IMR-90 (cell line): Measurements from ENCODE around the gene MEF2C. TPM values are rescaled to one million over a fixed set of nuclear protein-coding genes. Genes with fewer than 3 reads are reported as not detected.

ENCODE experiments used
- ATAC-seq: fragments of 200-7000 bp; cut with Tn5 transposase; 2 replicates; pipeline ENCODE4 v1.9.1; 2020; ENCODE audit warnings: low read depth, mild to moderate bottlenecking, moderate library complexity
- BruUV-seq: library from RNA; stranded (reverse); fragments of 400-500 nt; replicated peaks from 2 replicates; lab custom pipeline; 2021; lab: Mats Ljungman, UMichigan
- CTCF ChIA-PET: fragments of 300-600 bp; formaldehyde crosslinking; extraction: SDS; loops from one replicate; lab custom pipeline; 2021; ENCODE audit warnings: antibody characterized with exemption; lab: Yijun Ruan, JAX
- POLR2A ChIA-PET: fragments of 300-600 bp; sonication (Branson Sonifier 250); formaldehyde crosslinking; loops from one replicate; lab custom pipeline; 2022; ENCODE audit warnings: antibody characterized with exemption; ENCODE audit not compliant: unreplicated experiment; lab: Charles Lee
- DNase-seq: peaks from one replicate; pipeline ENCODE4 v3.0.0; 2013
- H2AFZ ChIP-seq: replicated peaks from 2 replicates; pipeline ENCODE3; 2013; ENCODE audit warnings: low read length, mild to moderate bottlenecking; ENCODE audit not compliant: poor library complexity
- H2AK5ac ChIP-seq: 2 replicates; pipeline ENCODE4 v1.6.1; 2013; ENCODE audit warnings: low read depth, low read length, inconsistent platforms
- H2AK9ac ChIP-seq: replicated peaks from 2 replicates; pipeline ENCODE3; 2013; ENCODE audit warnings: mild to moderate bottlenecking, low read depth, low read length, moderate library complexity; ENCODE audit not compliant: poor library complexity
- H2BK120ac ChIP-seq: 2 replicates; pipeline ENCODE4 v1.6.1; 2013; ENCODE audit warnings: low read depth, low read length, inconsistent platforms
- H2BK15ac ChIP-seq: 3 replicates; pipeline ENCODE4 v1.6.1; 2013; ENCODE audit warnings: low read depth, low read length, inconsistent platforms
- H2BK20ac ChIP-seq: 2 replicates; pipeline ENCODE4 v1.6.1; 2013; ENCODE audit warnings: low read depth, mild to moderate bottlenecking, inconsistent platforms, low read length, moderate library complexity
- H2BK5ac ChIP-seq: 2 replicates; pipeline ENCODE4 v1.6.1; 2013; ENCODE audit warnings: mild to moderate bottlenecking, low read depth, low read length, inconsistent platforms; ENCODE audit not compliant: poor library complexity, severe bottlenecking
- H3K14ac ChIP-seq: replicated peaks from 2 replicates; pipeline ENCODE4 v1.6.1; 2013; ENCODE audit warnings: low read depth, low read length, inconsistent platforms
- H3K18ac ChIP-seq: 2 replicates; pipeline ENCODE4 v1.6.1; 2013; ENCODE audit warnings: low read depth, low read length, control low read depth
- H3K23ac ChIP-seq: 2 replicates; pipeline ENCODE4 v1.6.1; 2013; ENCODE audit warnings: low read depth, low read length, inconsistent platforms
- H3K27ac ChIP-seq: 2 replicates; pipeline ENCODE4 v1.5.1; 2013; ENCODE audit warnings: mild to moderate bottlenecking, control low read depth, low read length; ENCODE audit not compliant: insufficient read depth
- H3K27me3 ChIP-seq: 2 replicates; pipeline ENCODE4 v1.6.1; 2013; ENCODE audit warnings: low read length; ENCODE audit not compliant: control insufficient read depth, insufficient read depth
- H3K36me3 ChIP-seq: 2 replicates; pipeline ENCODE4 v1.6.1; 2013; ENCODE audit warnings: low read length, mixed read lengths; ENCODE audit not compliant: control insufficient read depth, insufficient read depth
- H3K4ac ChIP-seq: 2 replicates; pipeline ENCODE4 v1.6.1; 2013; ENCODE audit warnings: low read depth, low read length, inconsistent platforms
- H3K4me1 ChIP-seq: 2 replicates; pipeline ENCODE4 v1.6.1; 2013; ENCODE audit warnings: low read length, mixed read lengths; ENCODE audit not compliant: control insufficient read depth, insufficient read depth
- H3K4me2 ChIP-seq: 2 replicates; pipeline ENCODE4 v1.6.1; 2013; ENCODE audit warnings: low read depth, mild to moderate bottlenecking, control low read depth, low read length, moderate library complexity
- H3K4me3 ChIP-seq: 2 replicates; pipeline ENCODE4 v1.5.1; 2013; ENCODE audit warnings: low read depth, mild to moderate bottlenecking, control low read depth, low read length, moderate library complexity; ENCODE audit not compliant: insufficient read depth
- H3K56ac ChIP-seq: 2 replicates; pipeline ENCODE4 v1.6.1; 2013; ENCODE audit warnings: low read length, inconsistent platforms; ENCODE audit not compliant: insufficient read depth; ENCODE audit errors: extremely low read depth
- H3K79me1 ChIP-seq, 2 experiments: 2 replicates each; pipeline ENCODE4 v1.6.1; 2013; ENCODE audit warnings: low read length in 2 of 2, inconsistent platforms in 1 of 2, low read depth in 1 of 2
- H3K9ac ChIP-seq: 2 replicates; pipeline ENCODE4 v1.6.1; 2013; ENCODE audit warnings: low read depth, low read length, control low read depth
- H3K9me1 ChIP-seq: 2 replicates; pipeline ENCODE4 v1.6.1; 2013; ENCODE audit warnings: low read length, inconsistent platforms; ENCODE audit not compliant: insufficient read depth
- H3K9me3 ChIP-seq: 2 replicates; pipeline ENCODE4 v1.6.1; 2013; ENCODE audit warnings: low read length; ENCODE audit not compliant: control insufficient read depth, insufficient read depth
- H4K20me1 ChIP-seq: 2 replicates; pipeline ENCODE4 v1.6.1; 2013; ENCODE audit warnings: low read length, inconsistent platforms; ENCODE audit not compliant: insufficient read depth
- H4K5ac ChIP-seq: 2 replicates; pipeline ENCODE4 v1.6.1; 2013; ENCODE audit warnings: mild to moderate bottlenecking, low read depth, low read length, control low read depth
- H4K8ac ChIP-seq, 2 experiments: 2 replicates each; pipeline ENCODE4 v1.6.1; 2013; ENCODE audit warnings: low read depth in 2 of 2, low read length in 2 of 2, control low read depth in 1 of 2, inconsistent platforms in 1 of 2
- H4K91ac ChIP-seq: 2 replicates; pipeline ENCODE4 v1.6.1; 2013; ENCODE audit warnings: low read depth, low read length, inconsistent platforms; ENCODE audit not compliant: insufficient read depth
- BHLHE40 ChIP-seq: fragments of 150-350 bp; IDR thresholded peaks from 2 replicates; pipeline ENCODE4 v1.6.1; 2016; ENCODE audit warnings: mild to moderate bottlenecking, low read depth, low read length
- CEBPB ChIP-seq: IDR thresholded peaks from 2 replicates; pipeline ENCODE4 v1.6.1; 2012; ENCODE audit warnings: low read depth, low read length, improper control_type of control experiment
- CHD1 ChIP-seq: IDR thresholded peaks from 2 replicates; pipeline ENCODE4 v1.6.1; 2012; ENCODE audit warnings: low read depth, low read length, improper control_type of control experiment
- CTCF ChIP-seq: conservative IDR thresholded peaks from 2 replicates; pipeline ENCODE4 v1.5.1; 2012; ENCODE audit warnings: mild to moderate bottlenecking, low read depth, low read length, improper control_type of control experiment
- ELK1 ChIP-seq: fragments of 150-350 bp; IDR thresholded peaks from 2 replicates; pipeline ENCODE4 v1.6.1; 2016; ENCODE audit warnings: low read depth, mild to moderate bottlenecking, low read length, moderate library complexity, borderline replicate concordance
- FOS ChIP-seq: fragments of 150-350 bp; IDR thresholded peaks from 2 replicates; pipeline ENCODE4 v1.6.1; 2016; ENCODE audit warnings: low read depth, low read length
- MAFK ChIP-seq: IDR thresholded peaks from 2 replicates; pipeline ENCODE4 v1.6.1; 2012; ENCODE audit warnings: low read depth, low read length, improper control_type of control experiment
- MAZ ChIP-seq: IDR thresholded peaks from 2 replicates; pipeline ENCODE4 v1.6.1; 2012; ENCODE audit warnings: low read depth, mild to moderate bottlenecking, low read length, improper control_type of control experiment, moderate library complexity, borderline replicate concordance
- MXI1 ChIP-seq: IDR thresholded peaks from 2 replicates; pipeline ENCODE4 v1.6.1; 2012; ENCODE audit warnings: low read depth, mild to moderate bottlenecking, low read length, moderate library complexity, borderline replicate concordance
- NFE2L2 ChIP-seq: fragments of 150-350 bp; IDR thresholded peaks from 2 replicates; pipeline ENCODE4 v1.6.1; 2016; ENCODE audit warnings: low read depth, mild to moderate bottlenecking, low read length
- POLR2A ChIP-seq: IDR thresholded peaks from 2 replicates; pipeline ENCODE4 v1.6.1; 2012; ENCODE audit warnings: mild to moderate bottlenecking, low read depth, low read length
- RAD21 ChIP-seq: IDR thresholded peaks from 2 replicates; pipeline ENCODE4 v1.6.1; 2012; ENCODE audit warnings: low read length, improper control_type of control experiment
- RCOR1 ChIP-seq: IDR thresholded peaks from 2 replicates; pipeline ENCODE4 v1.6.1; 2012; ENCODE audit warnings: mild to moderate bottlenecking, low read length, improper control_type of control experiment; ENCODE audit not compliant: insufficient replicate concordance
- RFX5 ChIP-seq: IDR thresholded peaks from 2 replicates; pipeline ENCODE4 v1.8.0; 2012; ENCODE audit warnings: low read depth, mild to moderate bottlenecking, low read length, moderate library complexity
- SMC3 ChIP-seq: fragments of 150-350 bp; IDR thresholded peaks from 2 replicates; pipeline ENCODE4 v1.6.1; 2016; ENCODE audit warnings: low read depth, mild to moderate bottlenecking, antibody characterized with exemption, low read length, moderate library complexity
- USF2 ChIP-seq: fragments of 150-350 bp; IDR thresholded peaks from 2 replicates; pipeline ENCODE4 v1.6.1; 2017; ENCODE audit warnings: mild to moderate bottlenecking, antibody characterized with exemption, low read length, low read depth
- WGBS, 2 experiments: methylation state at CpG; one replicate each; pipeline versions ENCODE4 v1.1.5 to v1.1.7; 2013; ENCODE audit warnings: missing lambda C conversion rate in 2 of 2; ENCODE audit not compliant: insufficient read length in 1 of 2; ENCODE audit errors: extremely low coverage in 2 of 2; 5-methylcytosine and 5-hydroxymethylcytosine counted together
- dilution Hi-C: fragments of 300-500 bp; cut with HindIII; formaldehyde crosslinking; loops from one replicate; pipeline ENCODE4 v1.14.3; 2018; ENCODE audit warnings: low sequenced_read_pairs; ENCODE audit not compliant: unreplicated experiment
- in situ Hi-C: fragments of 300-500 bp; cut with MboI; formaldehyde crosslinking; loops from 3 replicates; pipeline ENCODE4 v1.14.3; 2019; ENCODE audit warnings: low sequenced_read_pairs, inconsistent platforms, mixed read lengths
- intact Hi-C: fragments of 100-400 bp; cut with micrococcal nuclease; formaldehyde crosslinking; loops from 2 replicates; pipeline ENCODE4 v1.10.0; 2022
- polyA plus RNA-seq, 3 experiments: library from polyadenylated mRNA; depleted of rRNA; stranded (reverse); fragments of >200 nt; gene quantifications; 2 replicates each; pipeline ENCODE4 v1.2.3, GENCODE V29; 2012; ENCODE audit warnings: low replicate concordance in 1 of 3
- total RNA-seq: library from RNA; depleted of rRNA; stranded (reverse); fragments of >200 nt; gene quantifications from 2 replicates; pipeline ENCODE4 v1.2.3, GENCODE V29; 2012

Gene MEF2C
- total and polyA plus RNA-seq, 2 of the 4 experiments (the other 2 are of a cell fraction) = 1.5 to 6.8 TPM

- H3K9me1 ChIP-seq = 0 out of 2 replicates have a peak, but pooled peaks cover 3% of the 10 kb centered on the region
- intact Hi-C loops = no loop called here
- dilution Hi-C loops = no loop called here
- H3K4me1 ChIP-seq = no peaks in the 10 kb centered on the region
- no peak overlapping the region for H4K91ac ChIP-seq
- H3K79me1 ChIP-seq = no peaks in the 10 kb centered on the region
- no peak overlapping the region for H3K56ac ChIP-seq
- no peak overlapping the region for H4K8ac ChIP-seq
- H2BK15ac ChIP-seq = no peak overlapping the region
- H4K5ac ChIP-seq = no peak overlapping the region
- ATAC-seq (no peak), DNase-seq (no peak)
- no peak overlapping the region for H3K4me2 ChIP-seq
- H3K36me3 ChIP-seq = no peaks in the 10 kb centered on the region
- no peaks in the 10 kb centered on the region for H3K9me3 ChIP-seq
- no peak overlapping the region for H2AFZ ChIP-seq
- ChIA-PET POLR2A (no interaction called here), CTCF (no interaction called here)
- no peak overlapping the region for H3K4ac ChIP-seq
- H2AK5ac ChIP-seq = no peak overlapping the region
- in situ Hi-C loops = no loop called here
- H3K18ac ChIP-seq = no peak overlapping the region
- BruUV-seq = no TSS peak
- H3K14ac ChIP-seq = no peak overlapping the region
- no peak overlapping the region for H2BK20ac ChIP-seq
- 60% methylated on average over 1 of the region's 3 CpGs; no CpG with 5 or more reads in 1 of the 2 experiments for WGBS, 2 experiments
- TF ChIP-seq CEBPB (no peak), RAD21 (no peak), MXI1 (no peak), MAFK (no peak), NFE2L2 (no peak), SMC3 (no peak), USF2 (no peak), FOS (no peak), CHD1 (no peak), MAZ (no peak), POLR2A (no peak), BHLHE40 (no peak), RFX5 (no peak), RCOR1 (no peak), CTCF (no peak), ELK1 (no peak)
- no peak overlapping the region for H2AK9ac ChIP-seq
- no peak overlapping the region for H3K4me3 ChIP-seq
- no peak overlapping the region for H3K23ac ChIP-seq
- no peaks in the 10 kb centered on the region for H4K20me1 ChIP-seq
- no peak overlapping the region for H2BK120ac ChIP-seq
- H3K27me3 ChIP-seq = no peaks in the 10 kb centered on the region
- no peak overlapping the region for H3K27ac ChIP-seq
- no peak overlapping the region for H2BK5ac ChIP-seq
- no peak overlapping the region for H3K9ac ChIP-seq
Observed at GRCh38 chr5:88924330-88924657, 41.3 kb upstream of the MEF2C start.
